Measurements from ENCODE around the gene PRDM16. TPM values are rescaled to one million over a fixed set of nuclear protein-coding genes. Genes with fewer than 3 reads are reported as not detected.

PRDM16 gene
- polyA plus RNA-seq, 2 donors, result 0.15 to 0.28 TPM

GRCh38 chr1:3212453-3213355 lies 143.7 kb downstream of the PRDM16 start:
- Histone ChIP-seq H3K27me3 (ENCODE audit: control insufficient read depth in 1 of 2, insufficient read depth in 2 of 2, low read length in 2 of 2) (no peaks in the 10 kb centered on the region), H3K4me1 (ENCODE audit: control insufficient read depth in 2 of 2, insufficient read depth in 2 of 2, low read length in 1 of 2) (no peaks in the 10 kb centered on the region), H3K9me3 (ENCODE audit: control insufficient read depth in 2 of 2, insufficient read depth in 1 of 2, low read depth in 1 of 2, low read length in 1 of 2) (no peaks in the 10 kb centered on the region), H3K4me3 (ENCODE audit: low read depth in 1 of 2, low read length in 2 of 2) (no peak overlapping the region), H3K27ac (ENCODE audit: low read depth in 2 of 2, low read length in 1 of 2) (no peak overlapping the region), H3K36me3 (ENCODE audit: control insufficient read depth in 2 of 2, insufficient read depth in 2 of 2, low read length in 1 of 2) (no peaks in the 10 kb centered on the region)
- WGBS, 2 donors, result 89 to 90% methylated on average over 34 of the region's 34 CpGs

DNA sequence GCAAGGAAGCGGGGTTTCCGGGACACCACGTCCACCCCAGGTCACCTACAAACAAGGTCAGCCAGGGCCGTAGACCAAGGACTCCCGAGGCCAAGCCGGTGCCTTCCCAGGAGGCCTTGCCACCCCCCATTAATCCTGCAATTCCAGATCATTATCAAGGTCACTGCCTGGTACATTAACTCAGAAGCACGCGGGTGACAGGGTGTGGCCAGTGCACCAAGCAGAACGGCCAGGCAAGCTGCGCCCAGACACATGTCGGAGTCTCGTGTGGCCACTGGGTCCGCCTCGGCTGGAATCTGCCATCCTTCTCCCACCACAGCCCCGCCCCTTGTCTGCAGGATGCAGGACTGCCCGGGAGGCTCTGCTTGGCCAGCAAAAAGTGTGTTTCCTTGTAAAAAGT lies 144.7 kb downstream of the PRDM16 start:
- Histone ChIP-seq H3K4me3 (ENCODE audit: low read depth in 1 of 2, low read length in 2 of 2) (no peak overlapping the region), H3K9me3 (ENCODE audit: control insufficient read depth in 2 of 2, insufficient read depth in 1 of 2, low read depth in 1 of 2, low read length in 1 of 2) (no peaks in the 10 kb centered on the region), H3K36me3 (ENCODE audit: control insufficient read depth in 2 of 2, insufficient read depth in 2 of 2, low read length in 1 of 2) (no peaks in the 10 kb centered on the region), H3K27me3 (ENCODE audit: control insufficient read depth in 1 of 2, insufficient read depth in 2 of 2, low read length in 2 of 2) (no peaks in the 10 kb centered on the region), H3K27ac (ENCODE audit: low read depth in 2 of 2, low read length in 1 of 2) (no peak overlapping the region), H3K4me1 (ENCODE audit: control insufficient read depth in 2 of 2, insufficient read depth in 2 of 2, low read length in 1 of 2) (no peaks in the 10 kb centered on the region)
- WGBS, 2 donors, result 51 to 61% methylated on average over 16 of the region's 16 CpGs

- Histone ChIP-seq H3K27me3 (ENCODE audit: control insufficient read depth in 1 of 2, insufficient read depth in 2 of 2, low read length in 2 of 2) (no peaks in the 10 kb centered on the region), H3K4me1 (ENCODE audit: control insufficient read depth in 2 of 2, insufficient read depth in 2 of 2, low read length in 1 of 2) (no peaks in the 10 kb centered on the region)
- WGBS, 2 donors, result 39 to 49% methylated on average over 24 to 27 of the region's 27 CpGs
Observed at GRCh38 chr1:3215198-3216014, 146.4 kb downstream of the PRDM16 start.

GRCh38 chr1:3216015-3216391 lies 147.0 kb downstream of the PRDM16 start:
- H3K36me3 ChIP-seq (ENCODE audit: control insufficient read depth in 2 of 2, insufficient read depth in 2 of 2, low read length in 1 of 2), result no peaks in the 10 kb centered on the region
- no peak overlapping the region for H3K4me3 ChIP-seq (ENCODE audit: low read depth in 1 of 2, low read length in 2 of 2)
- H3K4me1 ChIP-seq (ENCODE audit: control insufficient read depth in 2 of 2, insufficient read depth in 2 of 2, low read length in 1 of 2), result no peaks in the 10 kb centered on the region
- H3K9me3 ChIP-seq (ENCODE audit: control insufficient read depth in 2 of 2, insufficient read depth in 1 of 2, low read depth in 1 of 2, low read length in 1 of 2), result no peaks in the 10 kb centered on the region
- H3K27ac ChIP-seq (ENCODE audit: low read depth in 2 of 2, low read length in 1 of 2), result no peak overlapping the region
- 80 to 84% methylated on average over 7 of the region's 7 CpGs for WGBS, 2 donors
- H3K27me3 ChIP-seq (ENCODE audit: control insufficient read depth in 1 of 2, insufficient read depth in 2 of 2, low read length in 2 of 2), result no peaks in the 10 kb centered on the region

More at GRCh38 chr1:3215198-3216014, 146.4 kb downstream of the PRDM16 start:
- no peak overlapping the region for H3K27ac ChIP-seq (ENCODE audit: low read depth in 2 of 2, low read length in 1 of 2)
- H3K4me3 ChIP-seq (ENCODE audit: low read depth in 1 of 2, low read length in 2 of 2), result no peak overlapping the region
- H3K9me3 ChIP-seq (ENCODE audit: control insufficient read depth in 2 of 2, insufficient read depth in 1 of 2, low read depth in 1 of 2, low read length in 1 of 2), result no peaks in the 10 kb centered on the region
- H3K36me3 ChIP-seq (ENCODE audit: control insufficient read depth in 2 of 2, insufficient read depth in 2 of 2, low read length in 1 of 2), result no peaks in the 10 kb centered on the region

DNA sequence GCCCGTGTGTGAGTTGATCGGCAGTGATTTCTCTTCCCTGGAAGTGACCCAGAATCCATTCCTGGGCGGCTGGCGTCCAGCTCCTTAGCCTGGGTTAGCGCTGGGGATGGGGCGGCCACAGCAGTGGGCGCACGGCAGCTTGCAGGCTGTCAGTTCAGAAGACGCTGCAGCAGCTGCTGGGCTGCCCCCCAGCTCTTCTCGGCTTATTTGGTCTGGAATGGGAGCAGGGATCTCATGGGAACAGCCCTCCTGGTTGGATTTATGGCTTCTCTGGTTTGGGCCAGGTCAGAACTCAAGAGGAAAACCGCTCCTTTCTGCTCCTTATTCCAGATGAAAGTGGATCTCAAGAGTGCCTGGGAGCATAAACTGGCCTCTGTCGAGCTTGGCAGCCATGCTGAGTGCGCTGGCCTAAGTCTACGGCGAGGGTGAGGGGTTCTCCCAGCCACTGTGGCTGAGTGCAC lies 148.2 kb downstream of the PRDM16 start:
- peaks cover 0 to 2% of the 10 kb centered on the region in 2 donors for H3K4me1 ChIP-seq (ENCODE audit: control insufficient read depth in 2 of 2, insufficient read depth in 2 of 2, low read length in 1 of 2)
- no peaks in the 10 kb centered on the region for H3K9me3 ChIP-seq (ENCODE audit: control insufficient read depth in 2 of 2, insufficient read depth in 1 of 2, low read depth in 1 of 2, low read length in 1 of 2)
- no peaks in the 10 kb centered on the region for H3K36me3 ChIP-seq (ENCODE audit: control insufficient read depth in 2 of 2, insufficient read depth in 2 of 2, low read length in 1 of 2)
- H3K4me3 ChIP-seq (ENCODE audit: low read depth in 1 of 2, low read length in 2 of 2), result no peak overlapping the region
- no peak overlapping the region for H3K27ac ChIP-seq (ENCODE audit: low read depth in 2 of 2, low read length in 1 of 2)
- WGBS, 2 donors, result 76 to 81% methylated on average over 15 of the region's 15 CpGs
- H3K27me3 ChIP-seq (ENCODE audit: control insufficient read depth in 1 of 2, insufficient read depth in 2 of 2, low read length in 2 of 2), result peaks cover 0 to under 1% of the 10 kb centered on the region in 2 donors

DNA sequence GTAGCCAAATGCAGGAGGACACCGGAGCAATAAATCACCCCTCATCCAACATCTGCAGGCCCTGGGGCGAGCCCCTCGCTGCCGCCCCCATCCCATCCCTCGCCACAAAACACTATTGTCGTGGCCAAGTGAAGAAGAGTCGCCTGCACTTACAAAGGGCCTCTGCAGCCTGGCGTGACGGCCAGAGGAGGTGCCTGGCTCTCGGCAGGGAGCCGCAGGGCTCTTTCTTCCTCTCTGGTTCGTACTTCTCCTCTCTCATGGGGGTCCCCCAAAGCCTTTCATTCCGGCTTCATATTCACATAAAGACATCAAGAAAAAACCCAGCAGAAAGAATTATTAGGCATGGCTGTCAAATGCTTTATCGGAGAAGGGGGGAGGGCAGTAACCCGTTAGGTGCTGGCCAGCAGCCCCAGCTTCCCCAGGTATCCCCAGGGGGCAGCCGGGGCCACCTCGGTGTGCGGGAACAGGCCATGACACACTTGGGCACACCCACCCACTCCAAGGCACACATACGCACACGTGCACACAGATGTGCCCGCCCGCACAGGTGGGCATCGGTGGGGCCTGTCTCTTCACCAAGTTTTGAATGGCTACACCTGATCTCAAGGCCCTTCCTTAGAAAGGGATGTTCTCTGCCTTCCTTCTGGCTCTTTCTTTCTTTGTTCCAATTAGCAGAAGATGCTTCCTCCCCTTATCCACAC lies 149.1 kb downstream of the PRDM16 start:
- Histone ChIP-seq H3K27ac (ENCODE audit: low read depth in 2 of 2, low read length in 1 of 2) (no peak overlapping the region), H3K4me3 (ENCODE audit: low read depth in 1 of 2, low read length in 2 of 2) (no peak overlapping the region), H3K27me3 (ENCODE audit: control insufficient read depth in 1 of 2, insufficient read depth in 2 of 2, low read length in 2 of 2) (peaks cover 0 to 3% of the 10 kb centered on the region in 2 donors), H3K9me3 (ENCODE audit: control insufficient read depth in 2 of 2, insufficient read depth in 1 of 2, low read depth in 1 of 2, low read length in 1 of 2) (no peaks in the 10 kb centered on the region), H3K36me3 (ENCODE audit: control insufficient read depth in 2 of 2, insufficient read depth in 2 of 2, low read length in 1 of 2) (no peaks in the 10 kb centered on the region), H3K4me1 (ENCODE audit: control insufficient read depth in 2 of 2, insufficient read depth in 2 of 2, low read length in 1 of 2) (peaks cover 0 to 4% of the 10 kb centered on the region in 2 donors)
- 72 to 74% methylated on average over 23 of the region's 23 CpGs for WGBS, 2 donors

DNA sequence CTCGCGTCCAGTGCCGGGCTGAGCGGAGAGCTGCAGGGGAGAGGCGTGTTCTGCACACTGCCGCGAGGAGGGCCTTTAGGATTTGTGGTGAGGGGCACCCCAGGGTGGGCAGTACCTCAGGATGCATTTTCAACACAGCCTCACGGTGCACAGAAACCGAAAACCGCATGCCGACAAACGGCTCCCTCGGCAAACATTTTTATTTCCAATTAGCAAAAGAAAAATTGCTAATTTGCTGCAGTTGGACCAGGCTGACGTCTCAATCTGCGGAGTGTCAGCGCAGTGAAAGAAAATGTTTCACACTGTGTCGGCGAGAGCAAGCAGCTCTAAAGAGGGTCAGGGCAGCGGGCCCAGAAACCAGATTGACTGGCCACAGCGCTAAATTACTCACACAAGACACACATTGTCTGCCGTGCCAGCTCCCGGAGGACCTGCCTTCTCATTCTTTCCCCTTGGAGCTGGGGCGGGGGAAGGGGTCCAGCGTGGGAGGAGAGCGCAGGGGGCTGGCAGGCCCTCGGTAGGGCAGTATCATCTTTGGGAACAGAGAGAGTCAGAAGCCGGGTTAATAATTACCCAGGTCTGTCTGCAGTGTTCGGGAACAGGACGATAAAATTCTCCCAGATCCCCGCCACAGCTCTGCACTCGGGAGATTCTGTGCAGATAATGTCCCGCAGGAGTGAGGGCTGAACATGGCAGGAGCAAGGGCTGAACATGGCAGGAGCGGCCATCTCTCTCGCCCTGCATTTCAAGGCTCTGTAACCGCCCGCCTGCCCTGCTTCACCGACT lies 150.2 kb downstream of the PRDM16 start:
- Histone ChIP-seq H3K9me3 (ENCODE audit: control insufficient read depth in 2 of 2, insufficient read depth in 1 of 2, low read depth in 1 of 2, low read length in 1 of 2) (no peaks in the 10 kb centered on the region), H3K27me3 (ENCODE audit: control insufficient read depth in 1 of 2, insufficient read depth in 2 of 2, low read length in 2 of 2) (peaks cover 0 to 3% of the 10 kb centered on the region in 2 donors), H3K4me3 (ENCODE audit: low read depth in 1 of 2, low read length in 2 of 2) (no peak overlapping the region), H3K4me1 (ENCODE audit: control insufficient read depth in 2 of 2, insufficient read depth in 2 of 2, low read length in 1 of 2) (peaks cover 0 to 4% of the 10 kb centered on the region in 2 donors), H3K36me3 (ENCODE audit: control insufficient read depth in 2 of 2, insufficient read depth in 2 of 2, low read length in 1 of 2) (no peaks in the 10 kb centered on the region), H3K27ac (ENCODE audit: low read depth in 2 of 2, low read length in 1 of 2) (no peak overlapping the region)
- 48 to 51% methylated on average over 37 of the region's 37 CpGs for WGBS, 2 donors

DNA sequence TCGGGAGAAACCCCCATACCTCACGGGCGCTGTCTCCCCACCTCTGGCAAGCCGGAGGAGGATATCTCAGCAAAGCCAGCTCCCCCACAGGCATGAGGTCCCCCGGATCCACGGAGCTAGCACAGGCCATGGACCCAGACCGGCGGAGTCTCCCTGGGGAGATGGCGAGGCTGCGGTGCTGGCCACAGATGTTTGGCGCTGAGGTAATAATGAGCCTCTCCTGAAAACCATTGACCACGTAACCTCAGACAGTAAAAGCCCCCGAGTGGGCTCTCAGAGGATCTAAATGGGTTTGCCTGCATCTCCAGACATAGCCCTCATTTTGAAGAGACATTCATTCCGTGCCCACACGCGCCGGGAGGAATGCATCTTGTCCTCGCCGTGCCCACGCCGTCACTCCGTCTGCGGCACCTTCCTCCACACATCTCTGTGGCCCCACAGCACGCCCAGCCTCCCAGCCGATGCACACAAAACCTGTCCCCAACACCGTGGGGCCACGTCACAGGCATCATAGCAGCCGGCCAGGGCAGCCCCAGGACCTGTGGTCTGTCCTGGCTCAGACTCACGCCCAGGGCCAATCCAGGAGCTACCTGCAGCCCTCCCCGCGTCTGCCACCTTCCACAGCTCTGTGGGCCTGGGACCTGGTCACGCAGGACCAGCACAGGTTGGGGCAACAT lies 150.9 kb downstream of the PRDM16 start:
- Histone ChIP-seq H3K9me3 (ENCODE audit: control insufficient read depth in 2 of 2, insufficient read depth in 1 of 2, low read depth in 1 of 2, low read length in 1 of 2) (no peaks in the 10 kb centered on the region), H3K27me3 (ENCODE audit: control insufficient read depth in 1 of 2, insufficient read depth in 2 of 2, low read length in 2 of 2) (peaks cover 0 to 3% of the 10 kb centered on the region in 2 donors), H3K4me1 (ENCODE audit: control insufficient read depth in 2 of 2, insufficient read depth in 2 of 2, low read length in 1 of 2) (peaks cover 0 to 4% of the 10 kb centered on the region in 2 donors), H3K36me3 (ENCODE audit: control insufficient read depth in 2 of 2, insufficient read depth in 2 of 2, low read length in 1 of 2) (no peaks in the 10 kb centered on the region), H3K27ac (ENCODE audit: low read depth in 2 of 2, low read length in 1 of 2) (no peak overlapping the region), H3K4me3 (ENCODE audit: low read depth in 1 of 2, low read length in 2 of 2) (no peak overlapping the region)
- 81 to 84% methylated on average over 32 of the region's 32 CpGs for WGBS, 2 donors

All from esophagus (tissue), 2 donors.